GM18526 (cell line): ENCODE data around the gene FIBCD1.

Experiments used
- POLR2A ChIP-seq: IDR thresholded peaks from 3 replicates; pipeline ENCODE4 v1.6.1; 2011; ENCODE audit not compliant: insufficient read length; ENCODE audit errors: extremely low read depth

FIBCD1 gene, protein sequence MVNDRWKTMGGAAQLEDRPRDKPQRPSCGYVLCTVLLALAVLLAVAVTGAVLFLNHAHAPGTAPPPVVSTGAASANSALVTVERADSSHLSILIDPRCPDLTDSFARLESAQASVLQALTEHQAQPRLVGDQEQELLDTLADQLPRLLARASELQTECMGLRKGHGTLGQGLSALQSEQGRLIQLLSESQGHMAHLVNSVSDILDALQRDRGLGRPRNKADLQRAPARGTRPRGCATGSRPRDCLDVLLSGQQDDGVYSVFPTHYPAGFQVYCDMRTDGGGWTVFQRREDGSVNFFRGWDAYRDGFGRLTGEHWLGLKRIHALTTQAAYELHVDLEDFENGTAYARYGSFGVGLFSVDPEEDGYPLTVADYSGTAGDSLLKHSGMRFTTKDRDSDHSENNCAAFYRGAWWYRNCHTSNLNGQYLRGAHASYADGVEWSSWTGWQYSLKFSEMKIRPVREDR

GRCh38 chr9:130938652-130939404 lies at the start of gene FIBCD1:
FIBCD1 (minus strand) TSS chr9:130939247; CDS start chr9:130938607, 640 bp downstream.
- TF ChIP-seq POLR2A: no peak

GRCh38 chr9:130988400-130988747 lies 49.3 kb upstream of the FIBCD1 start:
- TF ChIP-seq POLR2A: no peak

- no peak for TF ChIP-seq POLR2A
Measured at GRCh38 chr9:130987738-130988399, 48.8 kb upstream of the FIBCD1 start.

- TF ChIP-seq POLR2A: no peak
Measured at GRCh38 chr9:130987054-130987453, 48.0 kb upstream of the FIBCD1 start.

DNA sequence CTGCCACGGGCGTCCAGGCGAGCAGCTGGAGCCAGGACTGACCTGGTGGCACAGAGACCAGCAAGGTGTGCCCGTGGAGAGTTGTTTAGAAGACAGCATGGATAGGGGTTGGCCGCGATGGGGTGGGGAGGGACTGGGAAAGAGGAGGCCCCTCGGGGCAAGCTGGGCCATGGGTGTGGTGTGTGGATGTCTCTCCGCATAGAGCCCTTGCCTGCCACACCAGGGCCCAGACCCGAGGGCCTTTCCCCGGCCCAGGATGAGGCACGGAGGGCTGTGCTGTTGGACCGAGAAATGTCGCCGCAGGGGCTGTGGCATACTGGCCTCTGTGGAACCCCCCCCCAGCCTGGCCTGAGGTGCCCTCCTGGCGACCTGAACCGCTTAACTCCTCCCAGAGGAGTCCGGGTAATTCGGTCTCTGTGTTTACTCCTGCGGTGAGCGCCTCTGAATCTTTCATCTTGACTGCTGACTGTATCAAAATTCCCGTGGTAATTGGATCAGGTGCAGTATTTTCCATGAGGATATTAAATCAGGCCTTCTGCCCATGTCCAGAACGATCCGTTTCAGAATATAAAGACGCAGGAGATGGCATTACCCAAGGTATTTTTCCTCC lies 47.4 kb upstream of the FIBCD1 start:
- TF ChIP-seq POLR2A: no peak

- TF ChIP-seq POLR2A: no peak
Measured at GRCh38 chr9:130985606-130986162, 46.6 kb upstream of the FIBCD1 start.

GRCh38 chr9:130985029-130985428 lies 46.0 kb upstream of the FIBCD1 start:
- TF ChIP-seq POLR2A: no peak

GRCh38 chr9:130984521-130984920 lies 45.5 kb upstream of the FIBCD1 start:
- no peak for TF ChIP-seq POLR2A

DNA sequence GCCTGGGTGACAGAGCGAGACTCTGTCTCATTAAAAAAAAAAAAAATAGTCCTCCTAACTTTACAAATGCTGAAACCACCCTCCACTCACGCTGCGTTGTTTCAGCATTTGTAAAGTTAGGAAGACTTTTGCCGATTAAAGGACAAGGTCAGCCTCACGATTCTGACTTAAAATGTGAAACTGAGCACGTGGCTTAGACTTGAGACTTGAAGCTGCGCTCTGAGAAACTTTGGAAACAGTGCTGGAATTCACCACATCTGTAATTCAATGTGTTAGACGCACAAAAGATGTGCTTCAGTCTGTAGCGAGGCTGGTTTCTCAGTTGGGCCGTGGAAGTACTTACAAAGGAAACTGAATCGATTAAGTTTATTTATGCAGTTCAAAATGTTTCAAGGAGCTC lies 44.9 kb upstream of the FIBCD1 start:
- TF ChIP-seq POLR2A: no peak

GRCh38 chr9:130983359-130983670 lies 44.3 kb upstream of the FIBCD1 start:
- no peak for TF ChIP-seq POLR2A

DNA sequence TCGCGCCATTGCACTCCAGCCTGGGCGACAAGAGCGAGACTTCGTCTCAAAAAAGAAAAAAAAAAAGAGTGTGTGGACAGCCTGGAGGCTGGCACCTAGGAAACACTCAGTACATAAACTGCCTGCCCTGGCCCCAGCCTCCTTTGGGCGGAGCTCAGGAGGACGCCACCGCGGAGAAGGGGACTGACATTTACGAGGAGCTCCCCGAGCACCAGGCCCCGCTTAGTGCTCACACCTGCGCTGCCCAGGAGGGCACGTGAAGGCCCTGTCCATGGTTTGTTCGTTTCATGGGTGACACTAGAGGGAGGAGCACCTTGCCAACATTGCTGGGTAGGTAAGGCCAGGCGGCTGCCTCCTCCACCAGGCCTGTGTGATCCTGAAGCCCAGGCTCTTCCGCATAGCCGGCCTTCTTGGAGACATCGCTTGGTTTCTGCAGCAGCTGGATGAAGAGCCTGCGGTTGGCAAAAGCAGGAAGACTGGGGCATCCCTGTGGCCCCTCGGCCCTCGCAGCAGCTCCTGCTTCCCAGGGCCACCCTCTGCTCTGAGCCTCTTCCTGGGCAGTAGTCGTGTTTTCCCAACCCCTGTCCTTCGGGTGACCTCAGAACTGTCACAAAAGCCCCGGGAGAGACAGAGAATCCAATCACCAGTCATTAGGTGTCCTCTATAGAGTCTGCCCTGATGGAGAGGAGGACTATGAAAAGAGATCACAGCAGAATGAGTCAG lies 43.8 kb upstream of the FIBCD1 start:
- no peak for TF ChIP-seq POLR2A

DNA sequence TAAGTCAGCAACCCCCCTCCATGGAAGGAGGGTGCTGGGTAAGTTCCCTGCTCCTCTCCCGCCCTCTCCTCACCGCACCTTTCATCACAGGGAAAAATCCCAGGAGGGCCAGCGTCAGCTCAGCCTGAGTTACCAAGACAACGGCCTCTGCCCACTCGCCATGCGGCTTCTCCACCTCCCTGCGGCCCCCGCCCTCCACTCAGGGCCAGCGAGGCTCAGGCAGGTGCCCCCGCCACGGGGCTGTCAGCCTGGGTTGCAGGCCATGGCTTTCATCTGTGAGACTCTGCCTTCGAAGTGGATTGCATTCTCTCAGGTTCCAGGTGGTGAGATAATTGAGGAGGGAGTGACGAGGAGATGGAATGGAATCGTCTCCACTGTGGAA lies 42.7 kb upstream of the FIBCD1 start:
- TF ChIP-seq POLR2A: no peak

DNA sequence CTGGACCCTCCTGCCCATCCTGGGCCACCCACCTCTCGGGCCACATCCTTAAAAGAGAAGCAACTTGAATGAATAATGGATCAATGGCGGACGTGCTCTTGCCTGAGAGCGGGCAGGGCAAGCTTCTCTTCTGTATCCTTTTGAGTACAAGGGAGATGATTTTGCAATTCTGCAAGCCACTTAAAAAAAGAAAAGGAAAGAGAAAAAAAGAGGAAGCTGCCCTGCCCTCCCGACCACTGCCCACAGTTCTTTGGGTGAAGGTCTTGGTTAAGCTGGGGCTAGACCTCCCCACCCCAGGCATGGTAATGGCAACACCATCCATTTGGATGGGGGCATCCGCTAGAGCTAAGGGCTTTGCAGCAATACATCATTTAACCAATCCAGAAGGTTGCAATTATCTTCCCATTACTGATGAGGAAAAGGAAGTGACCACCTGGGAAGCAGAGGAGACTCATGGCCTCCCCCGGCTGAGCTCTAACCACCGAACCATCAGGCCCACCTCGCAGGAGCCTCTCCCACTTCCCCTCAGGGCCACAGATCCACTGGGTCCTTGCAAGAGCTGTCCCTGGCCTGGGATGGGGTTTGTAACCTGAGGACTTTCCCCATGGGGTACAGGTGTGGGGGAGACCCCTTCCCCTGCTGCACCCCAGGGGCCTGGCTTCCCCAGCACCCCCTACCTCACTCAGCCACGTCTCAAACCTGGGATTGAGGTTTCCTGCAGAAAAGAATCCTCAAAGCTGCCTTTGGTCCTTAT lies 42.1 kb upstream of the FIBCD1 start:
- no peak for TF ChIP-seq POLR2A

- TF ChIP-seq POLR2A: no peak
Measured at GRCh38 chr9:130980526-130980925, 41.5 kb upstream of the FIBCD1 start.

DNA sequence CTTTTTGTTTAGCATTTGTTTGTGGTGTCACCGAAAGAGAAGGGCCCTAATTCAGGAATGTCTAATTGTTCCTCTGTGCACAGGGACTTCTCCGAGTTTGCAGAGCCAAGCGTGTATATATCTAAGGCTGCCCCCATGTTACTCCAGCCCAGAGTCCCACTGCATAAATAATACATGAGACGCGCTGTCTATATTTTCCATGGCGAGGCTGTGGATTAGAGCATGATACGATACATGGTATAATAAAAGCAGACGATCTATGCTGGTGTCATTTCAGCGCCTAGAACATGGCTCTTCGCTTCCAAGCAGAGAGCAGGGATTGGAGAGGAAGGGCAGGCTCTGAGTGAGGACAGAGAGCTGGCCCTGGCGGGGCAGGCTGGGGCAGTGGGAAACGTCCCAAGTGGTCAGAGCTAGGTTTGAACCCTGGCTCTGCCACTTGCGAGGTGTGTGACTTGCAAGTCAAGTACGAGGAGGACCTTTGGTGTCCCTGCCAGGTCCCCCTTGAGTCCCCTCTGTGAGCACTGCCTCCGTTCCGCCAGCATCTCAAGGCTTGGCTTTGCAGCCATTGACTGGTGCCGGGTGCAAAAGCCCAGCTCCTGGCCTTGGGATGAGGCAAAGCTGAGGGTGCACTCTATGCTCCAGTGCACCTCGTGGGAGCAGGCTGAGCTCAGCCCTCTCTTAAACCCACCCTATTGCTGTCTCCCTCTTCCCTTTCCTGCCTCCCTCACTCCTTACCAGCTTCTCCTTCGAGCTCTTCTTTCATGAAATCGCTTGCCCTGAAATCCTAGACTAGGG lies 40.7 kb upstream of the FIBCD1 start:
- TF ChIP-seq POLR2A: no peak
